Right lung (tissue), 10 donors: ENCODE measurements around the gene GPR173. TPM values are rescaled to one million over a fixed set of nuclear protein-coding genes. Genes with fewer than 3 reads are reported as not detected.

Experiments used
- DNase-seq, 2 donors: peaks; one replicate each; pipeline ENCODE4 v3.0.0-alpha.2; 2013
- long read RNA-seq, 8 donors: transcript quantifications; one replicate each; lab custom pipeline, GENCODE V29; 2026
- polyA plus RNA-seq, 5 donors: library from polyadenylated mRNA; unstranded; fragments of 120-200 nt; gene quantifications; one replicate each; pipeline versions ENCODE4 v1.2.1 to v1.2.3, GENCODE V29; 2013; ENCODE audit warnings: inconsistent platforms in 1 of 5, low replicate concordance in 1 of 5; ENCODE audit not compliant: insufficient read length in 5 of 5, insufficient read depth in 1 of 5

The GPR173 gene, protein sequence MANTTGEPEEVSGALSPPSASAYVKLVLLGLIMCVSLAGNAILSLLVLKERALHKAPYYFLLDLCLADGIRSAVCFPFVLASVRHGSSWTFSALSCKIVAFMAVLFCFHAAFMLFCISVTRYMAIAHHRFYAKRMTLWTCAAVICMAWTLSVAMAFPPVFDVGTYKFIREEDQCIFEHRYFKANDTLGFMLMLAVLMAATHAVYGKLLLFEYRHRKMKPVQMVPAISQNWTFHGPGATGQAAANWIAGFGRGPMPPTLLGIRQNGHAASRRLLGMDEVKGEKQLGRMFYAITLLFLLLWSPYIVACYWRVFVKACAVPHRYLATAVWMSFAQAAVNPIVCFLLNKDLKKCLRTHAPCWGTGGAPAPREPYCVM
- polyA plus RNA-seq: 10 to 100 TPM; 11.9 to 18.1 (median 15.9) TPM
- long read RNA-seq, donor 1, full-length matches to known transcripts: 2 of 9 reads
- long read RNA-seq, donor 1, partial matches to known transcripts: 7 of 9 reads
- long read RNA-seq, donor 1, other reads (novel, unspliced or antisense): 0 of 9 reads
- long read RNA-seq, donor 2, full-length matches to known transcripts: 2 of 2 reads
- long read RNA-seq, donor 2, partial matches to known transcripts: 0 of 2 reads
- long read RNA-seq, donor 2, other reads (novel, unspliced or antisense): 0 of 2 reads
- long read RNA-seq, donor 3: 0 reads
- long read RNA-seq, donor 4: 0 reads
- long read RNA-seq, donor 5: 0 reads
- long read RNA-seq, donor 6, partial matches to known transcripts: 8 of 8 reads
- long read RNA-seq, donor 6, other reads (novel, unspliced or antisense): 0 of 8 reads
- long read RNA-seq, donor 7: 0 reads
- long read RNA-seq, donor 8: 0 reads

DNA sequence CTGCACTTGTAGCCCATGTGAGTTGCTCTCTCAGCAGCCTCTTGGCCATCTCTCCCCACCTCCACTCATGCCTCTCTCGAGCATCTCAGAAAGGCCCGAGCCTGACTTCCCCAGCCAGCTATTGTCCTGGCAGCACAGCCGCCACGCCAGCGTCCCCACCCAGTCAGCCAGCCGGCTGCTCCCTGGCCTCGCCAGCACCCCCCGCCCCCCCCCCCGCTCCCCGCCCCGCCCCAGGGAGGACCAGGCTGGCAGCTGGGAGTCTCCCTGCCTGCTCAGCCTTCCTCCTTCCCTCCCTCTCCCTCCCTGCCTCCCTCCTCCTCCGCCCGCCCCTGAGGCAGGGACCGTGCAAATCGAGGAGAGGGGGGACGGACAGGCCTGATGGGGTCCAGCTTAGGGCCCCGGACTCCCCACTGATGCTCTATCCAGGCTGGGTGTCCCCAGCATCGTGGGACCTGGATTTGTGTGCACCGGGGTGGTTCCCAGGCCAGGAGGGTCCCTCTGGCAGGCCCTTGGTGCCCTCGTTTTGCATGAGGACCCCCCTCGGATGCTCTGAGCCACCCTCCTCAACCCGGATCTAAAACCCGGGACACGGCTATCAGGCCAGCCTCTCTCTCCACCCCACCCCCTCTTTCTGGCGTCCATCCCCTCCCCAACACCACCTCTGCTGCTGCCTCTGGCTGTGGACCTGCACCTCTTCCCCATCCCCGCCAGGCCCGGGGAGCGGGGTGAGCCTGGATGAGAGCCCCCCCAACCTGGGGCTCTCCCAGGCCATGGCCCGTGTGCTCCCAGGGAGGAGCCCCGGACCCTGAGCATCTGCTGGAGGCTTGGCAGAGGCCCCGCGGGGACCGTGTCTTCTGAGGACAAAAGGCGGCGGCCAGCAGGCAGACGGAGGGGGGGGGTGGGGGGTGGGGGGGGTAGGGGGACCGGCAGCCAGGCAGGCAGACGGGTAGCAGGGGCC is at the start of gene GPR173:
Gene GPR173 (plus strand): TSS at position 621 of the 958 bp plus-strand sequence. CDS start 27,833 bp downstream, outside the sequence.
- DNase-seq: peak; percentile 55 to 74

DNA sequence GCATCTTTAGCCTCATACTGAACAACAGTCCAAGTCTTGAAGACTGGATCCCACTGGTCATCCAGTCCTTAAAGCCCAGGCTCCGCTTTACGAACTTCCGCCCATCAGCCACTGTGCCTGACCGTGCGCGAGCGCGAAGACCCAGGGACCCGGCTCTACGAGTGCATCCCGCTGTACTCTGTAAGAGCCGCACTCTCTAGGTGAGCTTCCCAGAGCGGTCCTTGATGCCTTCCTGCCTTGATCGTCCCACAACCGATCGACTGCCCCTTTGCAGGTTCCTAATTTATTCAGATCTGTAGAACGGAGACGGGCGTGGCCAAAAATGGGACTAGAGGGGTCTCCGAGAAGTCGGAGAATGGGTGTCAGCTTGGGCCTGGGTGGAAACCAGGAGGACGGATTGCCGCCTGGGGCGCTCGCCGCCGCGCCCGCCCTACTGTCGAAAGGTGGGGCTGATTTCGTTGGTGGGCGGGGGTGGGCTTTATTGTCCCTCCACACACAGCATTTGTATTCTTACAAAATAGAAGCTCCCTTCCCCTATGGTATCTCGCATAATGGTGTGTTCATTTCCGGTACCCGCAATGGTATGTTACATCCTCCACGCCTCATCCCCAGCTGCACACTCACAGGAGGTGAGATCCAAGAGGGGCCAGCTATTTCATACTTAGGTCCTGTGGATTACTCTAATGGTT is 48.0 kb upstream of the GPR173 start:
- DNase-seq: no peak

DNA sequence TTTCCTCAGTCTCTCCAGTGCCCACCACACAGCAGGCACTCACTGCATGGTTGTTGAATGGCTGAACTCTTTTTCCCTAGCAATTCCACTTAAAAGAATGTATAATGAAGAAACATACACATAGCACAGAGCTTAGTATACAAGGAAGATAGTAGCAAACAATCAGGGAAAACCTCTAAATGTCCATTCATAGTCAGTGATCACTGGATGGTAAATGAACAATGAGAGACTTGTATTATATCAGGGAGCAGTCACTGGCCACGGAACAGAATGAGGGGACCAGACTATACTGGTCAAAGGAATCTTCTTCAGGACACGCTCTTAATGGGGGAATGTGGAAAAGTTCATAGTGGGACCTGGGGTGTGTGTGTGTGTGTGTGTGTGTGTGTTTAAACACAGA is 46.6 kb upstream of the GPR173 start:
- no peak for DNase-seq

DNA sequence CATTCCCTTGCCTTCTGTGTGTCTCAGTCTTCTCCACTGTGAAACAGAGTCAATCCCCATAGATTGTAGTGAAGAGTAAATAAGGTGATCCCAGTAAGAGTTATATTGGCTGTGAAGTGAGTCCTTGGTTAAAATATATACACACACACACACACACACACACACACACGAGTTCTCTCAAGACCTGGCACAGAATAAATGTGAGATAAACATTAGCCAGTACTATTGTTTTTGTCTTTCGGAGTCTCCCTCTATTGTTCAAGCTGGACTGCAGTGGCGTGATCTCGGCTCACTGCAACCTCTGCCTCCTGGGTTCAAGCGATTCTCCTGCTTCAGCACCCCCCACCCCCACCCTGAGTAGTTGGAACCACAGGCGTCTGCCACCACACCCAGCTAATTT is 45.5 kb upstream of the GPR173 start:
- DNase-seq: no peak

DNA sequence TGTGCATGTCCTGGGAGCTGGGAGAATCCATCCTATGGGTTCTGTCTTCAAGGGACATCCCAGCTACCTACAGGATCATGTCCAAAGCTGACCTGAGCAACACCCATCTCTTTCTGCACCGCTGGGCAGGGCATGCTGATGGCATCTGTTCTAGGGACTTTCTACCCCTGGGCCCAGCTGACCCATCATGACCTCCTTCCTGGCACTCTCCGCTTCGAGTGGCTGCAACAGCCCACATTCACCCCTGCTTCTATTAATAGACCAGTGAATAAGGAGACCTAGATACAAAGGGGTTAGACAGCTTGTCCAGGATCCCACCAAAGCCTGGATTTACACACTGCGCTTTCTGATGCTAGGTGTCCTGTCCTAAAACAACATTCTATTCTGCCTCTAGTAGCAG is 44.6 kb upstream of the GPR173 start:
- no peak for DNase-seq

DNA sequence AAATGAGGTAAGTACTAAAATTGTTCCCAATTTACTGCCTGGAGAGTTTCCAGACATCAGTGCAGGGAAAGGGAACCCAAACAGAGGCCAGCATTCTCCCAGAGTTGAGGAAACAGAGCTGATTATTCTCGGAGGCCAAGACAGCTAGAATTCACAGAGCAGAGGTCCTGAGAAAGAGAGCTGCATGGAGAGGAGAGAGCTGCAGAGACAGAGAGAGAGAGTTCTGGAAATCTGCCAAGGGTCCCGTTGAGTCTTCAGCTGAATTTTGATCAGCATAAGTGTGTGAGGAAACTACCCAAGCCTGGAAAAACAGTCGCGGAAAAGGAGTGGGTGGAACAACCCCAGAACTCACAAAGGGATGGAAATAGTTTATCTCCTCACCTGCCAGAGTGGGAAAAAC is 43.8 kb upstream of the GPR173 start:
- no peak for DNase-seq

DNA sequence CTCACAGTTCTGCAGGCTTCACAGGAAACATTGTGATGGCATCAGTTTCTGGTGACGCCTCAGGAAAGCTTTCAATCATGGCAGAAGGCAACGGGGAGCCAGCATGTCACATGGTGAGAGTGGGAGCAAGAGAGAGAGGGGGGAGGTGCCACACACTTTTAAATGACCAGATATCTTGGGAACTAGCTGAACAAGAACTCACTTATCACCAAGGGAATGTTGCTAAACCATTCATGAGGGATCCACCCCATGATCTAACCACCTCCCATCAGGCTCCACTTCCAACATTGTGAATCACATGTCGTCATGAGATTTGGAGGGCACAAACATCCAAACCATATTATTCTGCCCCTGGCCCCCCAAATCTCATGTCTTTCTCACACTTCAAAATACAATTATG is 43.3 kb upstream of the GPR173 start:
- no peak for DNase-seq

DNA sequence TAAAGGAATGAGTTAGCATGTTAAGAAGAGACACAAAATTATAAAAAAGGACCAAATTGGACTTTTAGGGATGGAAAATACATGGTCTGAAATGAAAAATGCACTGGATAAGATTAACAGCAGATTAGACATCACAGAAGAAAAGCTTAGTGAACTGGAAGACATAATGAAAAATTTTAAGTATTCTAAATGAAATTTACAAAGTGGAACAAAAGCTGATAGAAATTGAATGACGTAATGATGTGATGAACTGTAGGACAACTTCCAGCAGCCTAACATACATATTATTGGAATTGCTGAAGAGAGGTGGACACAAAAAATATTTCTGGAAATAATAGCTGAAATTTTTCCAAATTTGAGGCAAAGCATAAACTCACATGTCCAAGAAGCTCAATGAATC is 39.6 kb upstream of the GPR173 start:
- no peak for DNase-seq

DNA sequence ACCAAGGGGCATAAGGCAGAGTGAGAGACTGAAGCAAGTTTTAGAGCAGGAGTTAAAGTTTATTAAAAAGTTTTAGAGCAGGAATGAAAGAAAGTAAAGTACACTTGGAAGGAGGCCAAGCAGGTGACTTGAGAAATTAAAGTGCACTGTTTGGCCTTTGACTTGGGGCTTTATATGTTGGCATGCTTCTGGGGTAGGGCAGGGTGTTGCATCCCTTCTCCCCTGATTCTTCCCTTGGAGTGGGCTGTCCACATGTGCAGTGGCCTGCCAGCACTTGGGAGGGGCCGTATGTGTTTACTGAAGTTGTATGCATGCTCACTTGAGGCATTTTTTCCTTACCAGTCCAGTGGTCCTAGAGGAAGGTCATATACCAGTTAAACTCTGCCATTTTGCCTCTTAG is 35.3 kb upstream of the GPR173 start:
- DNase-seq: no peak

DNA sequence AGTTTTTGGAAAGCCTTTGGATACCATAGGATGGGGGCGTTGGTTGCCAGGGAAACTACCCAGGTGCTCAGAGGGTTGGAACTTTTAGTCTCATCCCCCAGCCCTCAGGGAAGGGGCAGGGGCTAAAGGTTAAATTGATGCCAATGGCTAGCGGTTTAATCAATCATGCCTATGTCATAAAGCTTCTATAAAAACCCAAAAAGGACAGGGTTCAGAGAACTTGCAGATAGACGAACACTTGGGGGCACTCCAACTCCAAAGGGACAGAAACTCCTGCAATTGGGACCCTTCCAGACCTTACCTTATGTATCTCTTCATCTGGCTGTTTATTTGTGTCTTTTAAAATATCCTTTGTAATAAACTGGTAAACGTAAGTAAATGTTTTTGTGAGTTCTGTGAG is 30.0 kb upstream of the GPR173 start:
- no peak for DNase-seq

DNA sequence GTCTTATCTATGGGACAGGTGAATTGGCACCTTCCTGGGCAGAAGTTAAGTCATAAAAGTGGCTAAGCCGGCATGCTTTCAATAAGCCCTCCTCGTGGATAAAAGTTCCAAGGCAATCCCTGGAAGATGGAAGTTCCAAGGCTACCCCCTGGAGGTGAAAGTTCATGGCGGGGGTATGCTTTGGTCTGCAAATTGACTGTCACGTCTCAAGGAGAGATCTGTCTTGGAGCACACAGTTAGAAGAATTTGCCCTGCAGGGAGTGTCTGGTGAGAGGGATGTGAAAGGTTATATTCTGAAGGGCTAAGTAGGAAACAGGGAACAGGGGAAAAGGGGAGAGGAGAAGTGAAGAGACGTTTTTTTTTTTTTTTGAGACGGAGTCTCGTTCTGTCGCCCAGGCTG is 26.2 kb upstream of the GPR173 start:
- DNase-seq: no peak

DNA sequence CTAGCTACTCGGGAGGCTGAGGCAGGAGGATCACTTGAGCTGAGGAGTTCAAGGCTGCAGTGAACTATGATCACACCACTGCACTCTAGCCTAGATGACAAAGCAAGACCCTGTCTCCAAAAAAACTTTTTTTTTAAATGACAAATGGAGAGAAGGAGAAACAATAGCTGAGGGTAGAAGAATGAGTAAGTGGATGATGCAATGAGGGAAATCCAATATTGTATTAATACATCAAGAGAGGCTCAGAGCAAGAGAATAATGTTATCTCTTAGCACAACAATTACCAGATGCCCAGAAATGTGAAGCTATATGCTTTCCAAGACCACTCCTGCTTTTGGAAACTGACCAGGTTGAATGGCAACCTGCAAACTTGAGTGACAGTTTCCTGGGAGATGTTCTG is 19.9 kb upstream of the GPR173 start:
- DNase-seq: no peak

DNA sequence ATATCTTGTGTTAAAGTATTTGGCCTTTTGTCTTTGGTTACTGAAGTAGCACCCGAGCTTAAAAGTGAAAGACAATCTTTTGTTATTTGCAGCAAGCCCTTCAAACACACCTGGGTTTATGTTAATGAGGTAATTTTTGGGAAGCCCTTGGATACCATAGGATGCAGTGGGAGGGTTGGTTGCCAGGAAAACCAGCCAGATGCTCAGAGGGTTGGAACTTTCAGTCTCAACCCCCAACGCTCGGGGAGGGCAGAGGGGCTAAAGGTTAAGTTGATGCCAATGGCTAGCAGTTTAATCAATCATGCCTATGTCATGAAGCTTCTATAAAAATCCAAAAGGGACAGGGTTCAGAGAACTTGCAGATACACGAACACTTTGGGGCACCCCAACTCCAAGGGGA is 17.2 kb upstream of the GPR173 start:
- DNase-seq: no peak

DNA sequence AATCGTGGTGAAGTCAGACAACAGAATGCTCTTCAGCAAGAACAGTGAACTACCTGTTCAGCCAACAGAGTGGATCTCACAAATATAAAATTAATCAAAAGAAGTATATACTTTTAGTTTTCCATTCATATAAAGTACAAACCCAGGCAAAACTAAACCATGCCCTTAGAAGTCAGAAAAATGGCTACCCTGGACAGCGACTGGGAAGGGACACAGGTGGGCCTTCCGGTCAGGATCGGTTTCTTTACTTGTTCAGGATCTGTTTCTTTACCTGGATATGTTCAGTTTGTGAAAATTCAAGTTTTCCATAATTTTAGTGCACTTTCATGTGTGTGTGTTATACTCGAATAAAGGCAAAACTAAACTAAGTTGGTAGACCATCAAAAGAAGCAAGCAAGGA is 12.4 kb upstream of the GPR173 start:
- no peak for DNase-seq

DNA sequence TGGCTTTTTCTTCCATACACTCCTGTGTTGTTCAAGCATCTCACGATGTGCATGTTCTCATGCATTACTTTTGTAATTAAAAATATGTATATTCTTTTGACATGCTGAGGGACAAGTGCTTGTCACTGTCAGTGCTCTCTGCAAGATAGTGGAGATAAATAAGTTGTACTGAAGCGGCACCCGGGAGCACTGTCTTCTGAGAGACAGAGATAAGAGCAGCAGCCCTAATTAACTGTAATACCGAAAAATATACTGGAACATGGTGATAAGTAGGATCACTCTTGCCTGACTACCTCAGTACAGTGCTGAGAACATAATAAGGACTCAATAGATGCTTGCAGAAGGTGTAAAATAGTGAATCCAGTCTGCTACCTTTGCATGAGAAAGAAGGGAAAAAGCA is 9.4 kb upstream of the GPR173 start:
- DNase-seq: no peak

DNA sequence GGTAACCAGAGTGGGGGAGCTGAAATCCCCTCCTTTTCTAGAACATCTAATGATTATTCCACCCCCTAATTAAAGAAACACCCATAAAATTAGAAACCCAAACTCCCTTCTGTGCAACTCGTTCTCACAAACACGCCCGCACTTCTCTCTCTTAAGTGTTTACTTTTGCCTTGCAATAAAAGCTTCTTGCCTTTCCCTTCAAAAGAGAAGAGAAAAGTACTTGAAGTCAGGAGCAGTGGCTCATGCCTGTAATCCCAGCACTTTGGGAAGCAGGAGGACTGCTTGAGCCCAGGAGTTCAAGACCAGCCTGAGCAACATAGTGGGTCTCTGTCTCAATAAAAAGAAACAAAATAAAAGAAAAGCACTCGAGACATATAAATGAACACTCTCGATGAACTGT is 3.6 kb upstream of the GPR173 start:
- DNase-seq: peak; percentile 8 to 9

DNA sequence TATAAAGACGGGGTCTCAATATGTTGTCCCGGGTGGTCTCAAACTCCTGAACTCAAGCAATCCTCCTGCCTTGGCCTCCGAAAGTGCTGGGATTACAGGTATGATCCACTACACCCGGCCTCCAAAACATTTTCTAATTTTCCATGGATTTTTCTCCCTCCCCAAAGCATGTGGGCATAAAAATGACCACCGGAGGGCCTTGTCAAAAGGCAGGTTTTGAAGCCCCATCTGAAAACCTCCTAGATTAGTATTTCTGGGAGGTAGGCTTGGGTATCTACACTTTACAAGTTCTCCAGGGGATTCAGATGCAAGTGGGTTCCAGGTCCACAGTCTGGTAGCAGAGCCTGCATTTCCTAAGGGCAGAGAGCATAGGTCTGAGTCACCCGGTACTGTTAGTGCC is 1.4 kb upstream of the GPR173 start:
- DNase-seq: no peak

DNA sequence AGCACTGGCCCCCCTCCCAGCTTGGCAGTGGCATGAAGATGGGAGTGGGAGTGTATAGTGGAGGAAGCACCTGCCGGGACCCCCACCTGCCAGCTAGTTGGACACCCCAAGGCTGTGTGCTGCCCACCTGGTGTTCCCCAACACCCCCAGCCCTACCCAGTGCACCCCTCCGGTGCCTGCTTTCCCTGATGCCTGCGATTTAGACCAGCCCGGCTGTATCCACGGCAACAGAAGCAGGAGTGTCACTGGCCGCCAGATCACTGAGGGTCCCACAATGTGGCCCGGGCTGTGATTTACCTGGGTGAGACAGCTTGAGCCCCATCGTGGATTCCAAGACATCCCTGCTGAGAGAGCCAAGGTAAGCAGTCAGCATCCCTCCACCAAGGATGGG is 533 bp downstream of the GPR173 start:
- DNase-seq: no peak

DNA sequence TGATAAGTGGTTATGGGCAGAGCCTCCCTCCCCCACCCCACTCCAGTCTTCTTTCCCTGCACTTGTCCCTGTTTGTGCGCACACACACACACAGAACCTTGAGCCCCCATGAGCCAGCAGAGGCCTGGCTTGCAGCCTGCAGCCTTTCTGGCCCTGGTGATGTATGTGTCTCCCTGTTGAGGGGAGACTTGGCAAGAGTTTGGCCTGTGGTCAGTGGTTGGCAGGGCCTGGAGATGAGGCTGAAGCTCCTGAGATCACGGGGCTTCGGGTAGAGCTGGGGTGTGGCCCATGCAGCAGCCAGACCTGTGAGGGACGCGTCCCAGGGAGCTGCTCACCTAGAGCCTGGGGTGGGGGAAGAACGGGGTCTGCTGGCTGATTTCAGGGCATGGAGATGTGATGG is 2.3 kb downstream of the GPR173 start:
- no peak for DNase-seq

DNA sequence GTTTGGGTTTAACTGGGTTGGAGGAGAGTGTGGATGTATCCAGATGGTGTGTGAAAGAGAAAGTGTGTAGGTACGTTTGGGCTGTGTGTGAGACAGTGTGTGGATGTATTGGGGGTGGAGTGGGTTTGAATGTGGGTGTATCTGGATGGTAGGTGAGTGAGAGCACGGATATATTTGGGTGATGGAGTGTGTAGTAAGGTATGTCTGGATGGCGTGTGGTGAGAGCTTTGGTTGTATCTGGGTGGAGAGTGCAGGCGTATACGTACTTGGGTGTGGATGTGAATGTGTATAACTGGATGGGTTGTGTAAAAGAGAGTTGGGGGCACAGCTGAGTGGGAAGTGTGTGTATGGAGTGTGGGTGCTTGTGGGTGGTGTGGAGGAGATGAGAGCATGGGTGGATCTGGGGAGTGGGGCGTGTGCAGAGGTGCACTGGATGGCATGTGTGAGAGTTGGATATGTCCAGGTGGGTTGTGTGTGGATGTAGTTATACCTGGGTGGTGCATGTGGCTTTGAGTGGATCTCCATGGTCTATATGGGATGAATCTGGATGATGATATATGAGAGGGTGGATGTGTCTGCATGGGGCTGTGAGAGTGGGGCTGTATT is 6.8 kb downstream of the GPR173 start:
- no peak for DNase-seq

DNA sequence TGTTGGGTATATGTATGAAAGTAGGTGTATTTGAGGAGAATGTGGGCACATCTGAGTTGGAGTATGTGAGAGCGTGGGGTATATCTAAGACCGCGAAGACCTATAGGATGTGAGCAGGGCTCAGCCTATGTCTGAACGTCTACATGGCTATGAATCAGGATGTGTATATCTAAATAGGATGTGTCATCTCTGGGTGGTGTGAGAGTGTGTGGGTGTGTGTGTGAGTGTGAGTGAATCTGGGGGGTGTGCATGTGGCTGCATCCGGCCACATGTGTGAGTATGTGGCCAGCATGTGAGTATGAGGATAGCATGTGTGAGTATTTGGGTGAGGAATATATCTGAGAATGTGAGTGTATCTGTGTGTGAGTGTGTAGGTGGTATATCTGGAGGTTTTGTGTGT is 7.7 kb downstream of the GPR173 start:
- no peak for DNase-seq
